Fibroblast of skin of right biceps (primary cell): ENCODE results near the gene JAK2.
"Not testable (repeated sequence)": the region's sequence is repeated elsewhere in the genome, so short reads cannot be mapped to it uniquely, and the experiment has no call there.

Source experiments
- DNase-seq: peaks from one replicate; pipeline ENCODE4 v3.0.0-alpha.2; 2013

The JAK2 gene

DNA sequence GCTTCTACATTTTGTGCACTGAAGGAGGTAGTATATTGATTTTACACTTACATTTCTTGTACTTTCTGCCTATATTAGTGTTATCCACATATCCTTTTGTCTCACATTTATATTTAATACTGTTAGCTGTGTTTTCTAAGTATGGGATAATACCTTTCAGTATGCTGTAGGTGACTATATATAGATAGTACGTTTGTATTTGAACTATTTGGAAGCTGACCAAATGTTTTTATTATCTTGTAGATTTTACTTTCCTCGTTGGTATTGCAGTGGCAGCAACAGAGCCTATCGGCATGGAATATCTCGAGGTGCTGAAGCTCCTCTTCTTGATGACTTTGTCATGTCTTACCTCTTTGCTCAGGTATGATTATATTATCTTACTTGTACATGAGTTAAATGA lies 59.1 kb downstream of the JAK2 start:
- DNase-seq = no peak

DNA sequence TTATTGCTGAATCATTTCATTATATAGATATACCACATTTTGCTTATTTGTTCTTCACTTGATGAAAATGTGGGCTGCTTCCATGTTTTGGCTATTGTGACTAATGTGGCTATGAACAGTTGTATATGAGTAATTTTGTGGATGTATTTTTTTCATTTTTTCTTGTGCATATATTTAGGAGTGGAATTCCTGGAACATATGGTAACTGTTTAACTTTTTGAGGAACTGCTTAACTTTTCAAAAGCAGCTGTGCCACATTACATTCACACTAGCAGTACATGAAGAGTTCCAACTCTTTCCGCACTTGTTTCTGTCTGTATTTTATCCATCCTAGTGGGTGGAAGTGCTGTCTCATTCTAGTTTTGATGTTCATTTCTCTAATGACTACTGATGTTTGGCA lies 67.8 kb downstream of the JAK2 start:
- DNase-seq = peak; percentile 63

DNA sequence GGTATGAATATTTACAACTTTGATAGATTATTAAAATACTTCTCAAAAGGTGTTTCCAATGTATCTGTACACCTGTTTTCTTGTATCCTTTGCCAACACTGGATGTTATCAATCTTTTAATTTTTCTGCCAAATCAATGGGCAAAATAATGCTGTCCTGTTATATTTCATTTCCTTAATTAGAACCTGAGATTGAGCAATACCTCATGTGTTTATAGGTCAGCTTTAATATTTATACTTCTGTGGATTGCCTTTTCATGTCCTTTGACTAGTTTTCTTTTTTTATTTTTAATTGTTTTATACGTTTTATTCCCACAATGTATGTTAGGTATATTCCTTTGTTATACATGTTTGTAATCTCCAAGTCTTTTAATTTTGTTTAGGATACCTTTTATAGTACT lies 77.6 kb downstream of the JAK2 start:
- DNase-seq = no peak

DNA sequence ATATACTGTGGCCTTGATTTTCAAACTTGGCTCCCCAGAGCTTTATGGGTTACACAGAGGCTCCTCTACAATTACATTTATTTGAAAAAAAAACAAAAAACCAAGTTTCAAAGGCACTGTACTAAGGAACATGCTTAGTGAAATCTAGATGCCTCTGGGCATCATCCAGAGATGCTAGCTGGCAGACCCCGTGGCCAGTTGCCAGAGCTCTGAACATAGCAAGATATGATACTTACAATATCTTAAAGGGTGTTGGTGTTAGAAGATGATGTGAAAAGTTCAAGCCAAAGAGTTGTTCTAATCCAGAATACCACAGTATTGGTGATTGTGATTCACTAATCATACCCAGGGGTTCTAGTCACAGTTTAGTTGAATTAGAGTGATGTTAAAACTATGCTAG lies 87.8 kb downstream of the JAK2 start:
- no peak for DNase-seq

DNA sequence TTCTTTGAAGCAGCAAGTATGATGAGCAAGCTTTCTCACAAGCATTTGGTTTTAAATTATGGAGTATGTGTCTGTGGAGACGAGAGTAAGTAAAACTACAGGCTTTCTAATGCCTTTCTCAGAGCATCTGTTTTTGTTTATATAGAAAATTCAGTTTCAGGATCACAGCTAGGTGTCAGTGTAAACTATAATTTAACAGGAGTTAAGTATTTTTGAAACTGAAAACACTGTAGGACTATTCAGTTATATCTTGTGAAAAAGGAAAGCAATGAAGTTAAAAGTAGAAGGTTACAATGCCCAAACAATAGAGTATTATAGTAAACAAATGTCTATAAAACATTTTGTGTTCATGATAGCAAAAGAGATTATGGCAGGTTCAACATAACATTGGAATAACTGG lies 88.6 kb downstream of the JAK2 start:
- DNase-seq = no peak

DNA sequence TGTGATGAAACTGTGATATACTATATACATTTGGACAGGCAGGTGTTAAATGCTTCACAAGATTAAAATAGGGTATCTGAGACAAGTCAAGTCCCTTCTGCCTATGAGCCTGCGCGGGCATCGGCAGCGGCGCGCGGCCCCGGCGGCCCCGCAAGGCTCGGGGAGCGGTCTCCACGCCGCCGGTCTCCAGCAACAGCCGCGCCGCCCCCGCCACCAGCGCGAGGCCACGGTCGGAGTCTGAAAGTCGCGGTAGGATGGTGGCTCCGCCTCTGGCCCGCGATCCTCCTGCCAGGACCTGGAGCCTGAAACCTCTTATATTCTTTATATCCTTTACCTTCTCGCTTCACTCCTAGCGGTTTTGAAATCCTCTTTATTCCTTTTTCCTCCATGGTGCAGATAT lies 100.9 kb downstream of the JAK2 start:
- DNase-seq = no peak

DNA sequence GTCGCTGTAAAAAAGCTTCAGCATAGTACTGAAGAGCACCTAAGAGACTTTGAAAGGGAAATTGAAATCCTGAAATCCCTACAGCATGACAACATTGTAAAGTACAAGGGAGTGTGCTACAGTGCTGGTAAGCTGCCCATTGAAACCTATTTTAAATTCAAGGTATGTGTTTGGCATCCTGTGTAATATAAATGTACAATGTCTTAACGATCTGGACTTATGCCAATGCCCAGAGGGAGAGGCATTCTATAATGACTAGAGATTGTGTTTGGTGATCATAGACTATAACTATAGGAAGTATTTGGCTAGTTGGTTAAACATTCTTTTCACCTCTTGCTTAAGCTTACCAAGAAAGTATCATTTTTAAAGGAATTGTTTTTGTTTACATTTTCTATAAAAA lies 104.7 kb downstream of the JAK2 start:
- DNase-seq = no peak

DNA sequence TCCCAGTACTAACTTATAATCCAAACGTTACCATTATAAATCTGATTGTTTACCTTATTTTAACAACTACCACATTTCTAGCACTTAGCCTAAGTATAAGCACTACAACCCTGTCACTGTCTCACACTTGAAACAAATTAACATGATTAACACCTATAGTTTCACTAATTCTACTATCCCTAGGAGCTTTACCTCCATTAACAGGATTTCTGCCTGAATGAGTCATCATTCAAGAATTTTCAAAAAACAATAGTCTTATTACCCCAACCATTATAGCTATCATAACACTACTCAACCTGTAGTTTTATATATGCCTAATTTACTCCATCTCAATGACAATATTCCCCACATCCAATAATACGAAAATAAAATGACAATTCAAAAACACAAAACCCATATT lies 110.7 kb downstream of the JAK2 start:
- DNase-seq = no peak

DNA sequence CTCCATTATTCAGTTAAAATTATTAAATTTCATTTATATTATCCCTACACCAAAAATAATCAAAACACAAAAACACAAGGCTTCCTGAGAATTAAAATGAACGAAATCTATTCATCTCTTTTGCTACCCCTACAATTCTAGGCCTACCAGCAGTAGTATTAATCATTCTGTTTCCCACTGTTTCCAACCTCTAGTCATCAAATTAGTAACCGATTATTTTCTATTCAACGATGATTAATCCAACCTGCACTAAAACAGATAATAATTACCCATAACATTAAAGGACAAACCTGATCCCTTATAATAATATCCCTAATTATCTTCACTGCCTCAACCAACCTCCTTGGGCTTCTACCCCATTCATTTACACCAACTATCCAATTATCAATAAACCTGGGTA lies 114.4 kb downstream of the JAK2 start:
- no peak for DNase-seq

DNA sequence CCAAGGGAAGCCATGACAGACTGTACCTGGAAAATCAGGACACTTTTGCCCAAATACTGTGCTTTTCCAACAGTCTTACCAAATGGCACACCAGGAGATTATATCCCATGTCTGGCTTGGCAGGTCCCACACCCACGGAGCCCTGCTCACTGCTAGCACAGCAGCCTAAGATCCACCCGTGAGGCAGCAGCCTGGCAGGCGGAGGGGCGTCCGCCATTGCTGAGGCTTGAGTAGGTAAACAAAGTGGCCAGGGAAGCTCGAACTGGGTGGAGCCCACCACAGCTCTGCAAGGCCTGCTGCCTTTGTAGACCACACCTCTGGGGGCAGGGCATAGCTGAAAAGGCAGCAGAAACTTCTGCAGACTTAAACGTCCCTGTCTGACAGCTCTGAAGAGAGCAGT lies 116.1 kb downstream of the JAK2 start:
- not testable (repeated sequence) for DNase-seq

DNA sequence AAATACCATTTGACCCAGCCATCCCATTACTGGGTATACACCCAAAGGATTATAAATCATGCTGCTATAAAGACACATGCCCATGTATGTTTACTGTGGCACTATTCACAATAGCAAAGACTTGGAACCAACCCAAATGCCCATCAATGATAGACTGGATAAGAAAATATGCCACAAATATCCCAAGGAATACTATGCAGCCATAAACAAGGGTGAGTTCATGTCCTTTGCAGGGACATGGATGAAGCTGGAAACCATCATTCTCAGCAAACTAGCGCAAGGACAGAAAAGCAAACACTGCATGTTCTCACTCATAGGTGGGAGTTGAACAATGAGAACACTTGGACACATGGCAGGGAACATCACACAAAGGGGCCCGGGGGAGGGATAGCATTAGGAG lies 121.4 kb downstream of the JAK2 start:
- DNase-seq = not testable (repeated sequence)

DNA sequence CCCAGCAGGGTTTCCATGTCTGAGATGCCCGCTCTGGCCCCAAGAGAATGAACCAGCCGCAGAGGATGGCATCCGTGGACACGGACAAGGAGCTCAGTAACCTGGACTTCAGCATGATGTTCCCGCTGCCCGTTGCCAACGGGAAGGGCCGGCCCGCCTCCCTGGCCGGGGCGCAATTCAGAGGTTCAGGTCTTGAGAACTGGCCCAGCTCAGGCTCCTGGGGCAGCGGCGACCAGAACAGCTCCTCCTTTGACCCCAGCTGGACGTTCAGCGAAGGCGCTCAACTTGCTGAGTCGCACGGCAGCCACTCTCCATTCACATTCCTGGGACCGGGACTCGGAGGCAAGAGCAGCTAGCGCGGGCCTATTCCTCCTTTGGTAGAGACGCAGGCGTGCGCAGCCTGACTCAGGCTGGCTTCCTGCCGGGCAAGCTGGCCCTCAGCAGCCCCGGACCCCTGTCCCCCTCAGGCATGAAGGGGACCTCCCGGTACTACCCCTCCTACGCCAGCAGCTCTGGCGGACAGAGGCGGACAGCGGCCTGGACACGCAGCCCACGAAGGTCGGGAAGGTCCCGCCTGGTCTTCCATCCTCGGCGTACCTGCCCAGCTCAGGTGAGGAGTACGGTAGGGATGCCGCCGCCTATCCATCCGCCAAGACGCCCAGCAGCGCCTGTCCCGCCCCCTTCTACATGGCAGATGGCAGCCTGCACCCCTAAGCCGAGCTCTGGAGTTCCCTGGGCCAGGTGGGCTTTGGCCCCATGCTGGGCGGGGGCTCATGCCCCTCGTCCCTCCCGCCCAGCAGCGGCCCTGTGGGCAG lies 126.0 kb downstream of the JAK2 start:
- DNase-seq = no peak

DNA sequence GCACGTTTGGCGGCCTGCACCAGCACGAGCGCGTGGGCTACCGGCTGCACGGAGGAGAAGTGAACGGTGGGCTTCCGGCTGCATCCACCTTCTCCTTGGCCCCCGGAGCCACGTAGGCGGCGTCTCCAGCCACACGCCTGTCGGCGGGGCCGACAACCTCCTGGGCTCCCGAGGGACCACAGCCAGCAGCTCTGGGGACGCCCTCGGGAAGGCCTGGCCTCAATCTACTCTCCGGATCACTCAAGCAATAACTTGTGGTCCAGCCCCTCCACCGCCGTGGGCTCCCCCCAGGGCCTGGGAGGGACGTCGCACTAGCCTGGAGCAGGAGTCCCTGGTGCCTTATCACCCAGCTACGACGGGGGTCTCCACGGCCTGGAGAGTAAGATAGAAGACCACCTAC lies 126.6 kb downstream of the JAK2 start:
- DNase-seq = no peak

DNA sequence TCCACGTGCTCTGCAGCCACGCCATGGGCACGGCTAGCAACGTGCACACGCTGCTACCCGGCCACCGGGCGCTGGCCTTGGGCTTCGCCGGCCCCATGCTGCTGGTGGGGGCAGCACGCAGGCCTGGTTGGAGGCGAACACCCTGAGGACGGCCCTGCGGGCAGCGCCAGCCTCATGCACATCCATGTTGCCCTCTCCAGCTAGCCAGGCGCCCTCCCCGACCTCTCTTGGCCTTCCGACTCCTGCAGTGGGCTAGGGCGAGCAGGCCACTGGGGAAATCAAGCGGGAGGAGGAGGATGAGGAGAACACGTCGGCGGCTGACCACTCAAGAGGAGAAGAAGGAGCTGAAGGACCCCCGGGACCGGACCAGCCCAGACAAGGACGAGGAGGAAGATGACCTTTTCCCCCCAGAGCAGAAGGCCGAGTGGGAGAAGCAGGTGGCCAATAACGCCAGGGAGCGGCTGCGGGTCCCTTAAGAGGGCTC lies 127.1 kb downstream of the JAK2 start:
- no peak for DNase-seq

DNA sequence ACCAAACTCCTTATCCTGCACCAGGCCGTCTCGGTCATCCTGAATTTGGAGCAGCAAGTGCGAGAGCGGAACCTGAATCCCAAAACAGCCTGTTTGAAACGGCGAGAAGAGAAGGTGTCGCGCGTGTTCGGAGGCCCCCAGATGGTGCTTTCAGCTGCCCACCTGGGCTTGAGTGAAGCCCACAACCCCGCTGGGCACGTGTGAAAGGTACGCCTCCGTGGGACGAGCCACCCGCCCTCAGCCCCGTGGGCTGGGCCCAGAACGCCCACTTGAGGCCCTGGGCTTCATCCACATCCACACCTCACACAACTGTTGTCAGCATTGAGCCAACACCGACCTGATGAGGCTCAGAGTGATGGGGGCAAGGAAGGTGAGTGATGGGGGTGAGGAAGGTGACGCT lies 127.6 kb downstream of the JAK2 start:
- no peak for DNase-seq

DNA sequence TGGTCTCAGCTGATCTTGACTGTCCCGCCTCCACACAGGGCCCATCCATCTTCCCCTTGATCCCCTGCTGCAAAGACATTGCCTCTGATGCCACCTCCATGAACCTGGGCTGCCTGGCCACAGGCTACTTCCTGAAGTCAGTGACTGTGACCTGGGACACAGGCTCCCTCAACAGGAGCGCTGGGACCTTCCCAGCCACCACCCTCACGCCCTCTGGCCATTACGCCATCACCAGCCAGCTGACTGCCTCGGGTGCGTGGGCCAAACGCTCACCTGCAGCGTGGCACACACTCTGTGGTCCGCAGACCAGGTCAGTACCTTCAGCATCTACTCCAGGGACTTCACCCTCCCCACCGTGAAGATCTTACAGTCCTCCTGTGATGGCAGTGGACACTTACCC lies 128.5 kb downstream of the JAK2 start:
- no peak for DNase-seq

DNA sequence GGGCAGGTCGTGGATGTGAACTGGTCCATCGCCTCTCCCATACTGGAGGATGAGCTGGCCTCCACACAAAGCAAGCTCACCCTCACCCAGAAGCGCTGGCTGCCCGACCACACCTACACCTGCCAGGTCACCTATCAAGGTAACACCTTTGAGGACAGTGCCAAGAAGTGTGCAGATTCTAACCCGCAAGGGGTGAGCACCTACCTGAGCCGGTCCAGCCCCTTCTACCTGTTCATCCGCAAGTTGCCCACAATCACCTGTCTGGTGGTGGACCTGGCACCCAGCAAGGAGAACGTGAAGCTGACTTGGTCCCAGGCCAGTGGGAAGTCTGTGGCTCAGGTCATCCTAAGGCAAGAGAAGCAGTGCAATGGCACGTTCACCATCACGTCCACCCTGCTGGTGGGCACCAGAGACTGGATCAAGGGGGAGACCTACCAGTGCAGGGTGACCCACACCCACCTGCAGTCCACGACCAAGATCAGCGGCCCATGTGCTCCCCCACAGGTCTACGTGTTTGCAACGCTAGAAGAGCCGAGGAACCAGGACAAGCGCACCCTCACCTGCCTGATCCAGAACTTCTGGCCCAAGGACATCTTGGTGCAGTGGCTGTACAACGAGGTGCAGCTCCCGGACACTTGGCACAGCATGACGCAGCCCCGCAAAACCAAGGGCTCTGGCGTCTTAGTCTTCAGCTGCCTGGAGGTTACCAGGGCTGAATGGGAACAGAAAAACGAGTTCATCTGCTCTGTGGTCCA lies 129.1 kb downstream of the JAK2 start:
- DNase-seq = no peak

DNA sequence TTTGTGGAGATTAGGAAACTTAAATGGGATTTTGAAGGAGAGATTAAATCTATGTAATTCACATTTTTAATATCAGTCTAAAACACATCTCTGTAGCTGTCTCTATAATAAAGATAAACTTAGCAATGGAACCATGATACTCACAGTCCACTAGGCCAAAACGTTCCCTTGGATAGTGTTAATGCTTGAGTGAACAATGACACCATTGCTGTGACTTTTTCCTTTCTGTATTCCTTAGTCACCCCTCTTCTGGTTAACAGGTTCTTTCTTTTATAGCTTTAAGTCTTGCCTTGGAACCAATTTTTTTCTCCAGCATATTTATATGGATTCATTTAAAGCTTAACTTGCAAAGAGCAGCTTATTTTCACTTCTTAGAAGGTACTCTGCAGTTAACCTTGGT lies 137.0 kb downstream of the JAK2 start:
- DNase-seq = no peak

DNA sequence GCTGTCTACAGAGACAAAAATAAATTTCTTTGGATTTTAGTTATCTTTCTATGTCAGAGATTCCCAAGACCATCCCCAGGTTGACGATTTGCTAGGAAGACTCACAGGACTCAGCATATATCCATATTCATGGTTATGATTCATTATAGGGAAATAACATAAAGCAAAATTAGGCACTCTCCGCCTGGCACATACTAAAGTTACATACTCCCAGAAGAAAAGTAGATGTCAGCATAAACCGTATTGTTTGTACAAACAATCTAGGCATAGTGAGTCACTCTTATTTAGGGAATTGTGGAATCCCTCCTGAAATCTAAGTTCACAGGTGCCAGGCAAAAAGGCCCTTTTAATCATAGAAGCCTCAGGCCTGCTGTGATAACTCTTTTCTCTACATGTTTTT lies 137.4 kb downstream of the JAK2 start:
- no peak for DNase-seq

DNA sequence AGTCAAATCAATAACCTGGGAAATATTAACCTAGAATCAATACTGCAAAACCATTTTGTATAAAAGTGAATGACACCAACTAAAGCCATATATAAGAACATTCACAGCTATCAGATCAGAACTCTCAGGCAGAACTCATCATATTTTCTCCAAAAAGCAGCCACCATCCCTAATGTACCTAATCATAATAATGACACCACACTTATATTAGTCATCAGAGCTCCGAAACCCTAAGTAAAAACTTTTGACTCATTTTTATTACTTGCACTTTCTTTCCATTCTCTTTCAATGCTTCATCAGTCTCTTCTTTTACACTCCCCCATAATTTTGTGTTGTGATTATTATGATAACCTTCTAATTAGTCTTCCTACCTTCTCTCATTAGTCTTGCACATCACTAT lies 155.1 kb downstream of the JAK2 start:
- peak; percentile 5 for DNase-seq

DNA sequence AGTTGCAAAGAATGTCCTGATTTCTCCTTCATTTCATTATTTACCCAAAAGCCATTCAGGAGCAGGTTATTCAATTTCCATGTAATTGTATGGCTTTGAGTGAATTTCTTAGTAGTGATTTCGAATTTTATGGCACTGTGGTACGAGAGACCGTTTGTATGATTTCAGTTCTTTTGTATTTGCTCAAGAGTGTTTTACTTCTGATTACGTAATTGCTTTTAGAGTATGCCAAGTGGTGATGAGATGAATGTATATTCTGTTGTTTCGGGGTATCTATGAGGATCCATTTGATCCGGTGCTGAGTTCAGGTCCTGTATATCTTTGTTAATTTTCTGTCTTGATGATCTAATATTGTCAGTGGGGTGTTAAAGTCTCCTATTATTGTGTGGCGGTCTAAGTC lies 159.1 kb downstream of the JAK2 start:
- DNase-seq = no peak

DNA sequence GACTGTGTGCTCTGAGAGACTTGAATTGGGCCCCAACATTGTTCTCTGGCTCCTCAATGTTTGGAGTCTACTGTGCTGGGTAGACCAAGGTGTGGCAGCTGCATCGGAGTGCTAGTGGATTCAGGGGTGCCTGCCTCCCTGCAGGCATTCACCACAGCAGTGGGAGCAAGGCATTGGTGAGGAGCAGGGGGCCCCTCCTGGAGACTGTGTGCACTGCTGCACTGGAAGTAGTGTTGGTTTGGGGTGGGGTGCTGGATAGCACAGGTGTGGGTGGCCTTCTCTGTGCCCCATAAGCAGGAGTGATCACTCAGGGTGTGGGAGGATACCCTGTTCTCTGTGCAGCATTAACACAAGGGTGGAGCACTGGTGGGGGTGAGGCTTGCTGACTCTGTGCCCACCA lies 161.2 kb downstream of the JAK2 start:
- DNase-seq = no peak
